GM19452 (cell line): ENCODE data around the gene MYO15A.
A peak's percentile ranks its signal among the peaks of the same experiment; 100 is the strongest.
"Not testable (repeated sequence)": the region's sequence is repeated elsewhere in the genome, so short reads cannot be mapped to it uniquely, and the experiment has no call there.

Experiments used
- ATAC-seq: cut with Tn5 transposase; IDR thresholded peaks from one replicate; pipeline ENCODE4 v1.9.1; 2021; ENCODE audit not compliant: unreplicated experiment

The MYO15A gene

DNA sequence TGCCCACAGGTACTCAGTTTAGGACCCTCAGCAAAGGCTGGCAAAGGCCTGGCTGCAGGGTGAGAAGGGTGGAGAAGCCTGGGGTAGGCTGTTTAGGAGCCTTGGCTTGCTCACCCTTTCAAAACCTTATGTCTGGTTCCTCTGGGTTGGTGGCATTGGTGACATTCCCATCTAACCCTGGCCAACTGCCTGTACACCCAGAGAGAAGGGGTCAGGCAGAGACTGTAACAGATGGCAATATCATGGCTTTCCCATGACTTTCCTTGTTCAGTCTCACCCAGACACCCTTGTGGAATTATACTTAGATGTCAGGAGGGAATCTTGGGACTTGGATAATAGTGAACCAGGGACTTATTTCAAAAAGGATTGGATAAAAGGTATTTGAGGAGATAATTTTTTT is 98.4 kb downstream of the MYO15A start:
- ATAC-seq = no peak

GRCh38 chr17:18208092-18208491 is 99.5 kb downstream of the MYO15A start:
- ATAC-seq = no peak

DNA sequence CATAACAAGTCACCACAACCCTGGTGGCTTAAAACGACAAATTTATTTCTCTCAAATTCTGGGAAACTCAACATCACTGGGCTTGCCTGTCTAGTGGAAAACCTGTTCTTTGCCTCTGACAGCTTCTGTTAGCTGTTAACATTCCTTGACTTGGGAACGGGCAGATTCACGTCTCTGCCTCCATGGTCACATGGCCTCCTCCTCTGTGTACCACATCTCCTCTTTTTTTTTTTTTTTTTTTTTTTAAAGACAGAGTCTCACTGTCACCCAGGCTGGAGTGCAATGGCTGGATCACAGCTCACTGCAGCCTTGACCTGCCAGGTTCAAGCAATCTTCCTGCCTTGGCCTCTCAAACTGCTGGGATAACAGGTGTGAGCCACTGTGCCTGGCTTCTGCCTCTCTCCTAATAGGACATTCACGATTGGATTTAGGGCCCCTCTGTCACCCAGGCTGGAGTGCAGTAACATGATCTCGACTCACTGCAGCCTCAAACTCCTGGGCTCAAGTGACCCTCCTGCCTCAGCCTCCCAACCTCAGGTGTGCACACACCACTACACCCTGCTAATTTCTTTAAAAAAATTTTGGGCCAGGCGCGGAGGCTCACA is 105.2 kb downstream of the MYO15A start:
- ATAC-seq = no peak

DNA sequence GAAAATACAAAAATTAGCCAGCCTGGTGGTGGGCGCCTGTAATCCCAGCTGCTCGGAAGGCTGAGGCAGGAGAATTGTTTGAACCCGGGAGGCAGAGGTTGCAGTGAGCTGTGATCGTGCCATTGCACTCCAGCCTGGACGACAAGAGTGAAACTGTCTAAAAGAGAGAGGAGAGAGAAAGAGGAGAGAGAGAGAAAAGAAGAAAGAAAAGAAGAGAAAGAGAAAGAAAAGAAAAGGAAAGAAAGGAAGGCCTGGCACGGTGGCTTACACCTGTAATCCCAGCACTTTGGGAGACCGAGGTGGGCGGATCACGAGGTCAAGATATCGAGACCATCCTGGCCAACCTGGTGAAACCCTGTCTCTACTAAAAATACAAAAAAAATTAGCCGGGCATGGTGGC is 108.3 kb downstream of the MYO15A start:
- not testable (repeated sequence) for ATAC-seq

DNA sequence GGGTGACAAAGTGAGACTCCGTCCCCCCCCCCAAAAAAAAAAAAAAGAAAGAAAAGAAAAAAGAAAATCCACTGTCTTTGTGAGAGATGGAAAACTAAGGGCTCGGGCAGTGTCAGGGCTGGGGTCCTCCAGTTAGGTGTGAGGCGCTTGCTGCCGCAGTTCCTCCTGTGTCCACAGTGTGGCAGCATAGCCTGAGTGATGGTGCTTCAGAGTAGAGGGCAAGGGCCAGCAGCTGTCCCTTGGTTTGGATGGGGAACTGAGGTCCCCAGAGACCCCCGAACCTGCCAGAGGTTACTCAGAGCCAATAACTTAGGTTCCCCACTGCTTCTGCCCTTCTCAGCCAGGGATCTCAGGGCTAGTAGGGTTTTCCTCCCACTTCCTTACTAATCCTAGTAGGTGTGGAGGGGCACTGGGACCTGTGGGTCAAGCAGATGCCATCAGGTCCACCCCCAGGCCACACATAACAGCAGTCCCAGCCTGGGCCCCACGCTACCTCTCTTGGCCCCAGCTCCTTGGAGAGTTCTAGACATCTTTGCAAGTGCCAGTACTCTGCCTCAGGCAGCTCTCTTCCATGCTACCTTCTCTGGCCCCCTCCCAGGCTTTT is 109.0 kb downstream of the MYO15A start:
- no peak for ATAC-seq

- ATAC-seq = no peak
Measured at GRCh38 chr17:18218756-18219415, 110.3 kb downstream of the MYO15A start.

DNA sequence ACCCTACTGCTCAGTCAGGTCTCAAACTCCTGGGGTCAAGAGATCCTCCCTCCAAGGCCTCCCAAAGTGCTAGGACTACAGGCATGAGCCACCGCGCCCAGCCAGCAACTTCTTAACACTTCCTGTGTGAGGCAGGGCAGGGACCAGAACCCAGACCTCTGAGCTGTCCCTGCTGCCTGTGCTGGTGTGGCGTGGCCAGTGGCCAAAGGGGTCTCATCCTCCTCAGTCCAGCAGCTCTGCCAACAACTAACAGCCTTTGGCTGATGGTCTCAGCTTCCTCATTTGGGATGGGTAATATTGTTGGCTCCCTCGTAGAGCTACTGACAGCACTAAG is 115.5 kb downstream of the MYO15A start:
- no peak for ATAC-seq

DNA sequence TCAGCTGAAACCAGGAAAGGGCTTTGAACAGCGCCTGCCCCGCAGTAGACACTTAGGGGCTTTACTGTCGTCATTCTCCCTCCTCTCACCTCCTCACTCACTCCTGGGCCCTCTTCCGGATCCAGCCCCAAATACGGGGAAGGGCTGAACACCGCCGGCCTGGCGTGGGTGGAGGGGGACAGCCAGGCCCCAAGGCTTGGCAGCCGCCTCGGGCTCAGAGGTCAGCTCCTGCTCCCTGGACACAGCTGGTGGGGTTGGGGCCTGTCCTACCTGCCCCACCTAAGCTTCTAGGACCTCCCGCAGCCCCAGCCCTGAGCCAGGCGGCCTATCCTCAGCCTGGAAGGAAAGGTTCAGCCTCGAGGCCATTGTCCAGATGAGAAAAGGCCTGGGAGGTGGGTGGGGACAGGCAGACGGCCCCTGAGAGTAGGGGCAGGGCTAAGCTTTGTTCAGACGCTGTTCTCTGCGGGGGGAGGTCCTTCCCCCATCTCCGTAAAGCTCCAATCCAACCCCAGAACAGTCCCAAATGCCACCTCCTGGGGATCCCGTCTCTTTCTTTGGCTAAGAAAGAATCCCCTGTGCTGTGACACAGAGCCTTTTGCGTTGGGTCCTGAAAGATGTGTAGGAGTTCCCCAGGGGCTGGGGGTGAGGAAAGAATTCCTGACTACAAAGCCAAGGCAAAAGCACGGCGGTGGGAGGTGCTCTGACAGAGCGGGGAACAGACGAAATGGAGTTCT is 116.0 kb downstream of the MYO15A start:
- ATAC-seq = no peak

DNA sequence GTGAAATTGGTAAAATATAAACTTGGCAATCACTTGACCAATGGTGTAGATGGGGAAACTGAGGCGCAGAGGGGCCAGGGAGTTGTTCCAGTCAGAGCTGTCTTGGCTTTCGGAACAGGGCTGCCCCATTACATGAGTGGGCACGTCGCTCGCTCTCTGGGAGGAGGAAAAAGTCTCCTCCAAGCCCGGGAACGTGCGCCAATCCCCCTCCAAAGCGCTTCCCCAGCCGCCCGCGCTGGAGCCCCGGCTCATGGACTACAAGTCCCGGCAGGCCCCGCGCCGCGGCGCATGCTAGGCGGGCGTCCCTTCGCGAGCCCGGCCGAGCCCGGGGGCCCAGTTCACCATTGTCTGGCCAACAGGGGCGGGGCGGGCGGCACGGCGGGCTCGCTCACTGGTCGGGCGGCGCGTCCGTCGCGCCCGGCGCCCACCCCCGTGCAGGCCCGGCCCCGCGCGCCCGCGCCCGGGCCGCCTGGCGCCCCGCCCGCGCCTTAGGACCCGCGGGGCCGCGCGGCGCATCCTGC is 116.6 kb downstream of the MYO15A start, which contains the start of gene LLGL1:
TSS of gene LLGL1 (plus strand) at position 515 of the 521 bp plus-strand sequence. CDS start 48 bp downstream, outside the sequence.
- ATAC-seq = peak; percentile 81

DNA sequence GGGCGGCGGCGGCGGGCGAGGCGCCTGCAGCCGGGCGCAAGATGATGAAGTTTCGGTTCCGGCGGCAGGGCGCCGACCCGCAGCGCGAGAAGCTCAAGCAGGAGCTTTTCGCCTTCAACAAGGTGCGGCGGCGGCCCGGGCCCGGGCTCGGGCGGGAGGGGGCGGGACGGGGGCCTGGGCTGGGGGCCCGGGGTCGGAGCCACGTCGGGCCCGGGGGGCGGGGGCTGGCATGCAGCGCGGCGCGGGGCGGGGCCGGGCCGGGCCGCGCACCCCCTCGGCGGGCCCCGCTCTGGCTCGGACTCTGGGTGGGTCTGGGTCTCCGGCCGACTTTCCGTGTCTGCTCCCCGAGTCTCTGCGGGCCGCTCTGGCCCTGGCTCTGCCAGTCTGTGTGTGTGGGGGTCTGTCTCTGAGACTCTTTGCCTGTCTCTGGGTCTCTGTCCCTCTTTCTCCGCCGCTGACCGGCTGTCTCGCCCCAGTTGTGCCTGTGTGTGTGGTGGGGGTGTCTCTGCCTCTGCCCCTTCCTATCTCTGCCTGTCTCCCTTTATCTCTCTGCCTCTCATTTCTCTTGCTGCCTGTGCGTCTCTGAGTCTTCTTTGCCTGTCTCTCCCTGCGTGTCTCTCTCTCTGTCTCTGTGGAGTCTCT is 117.2 kb downstream of the MYO15A start:
- ATAC-seq = peak; percentile 16

GRCh38 chr17:18226284-18226945 is 117.9 kb downstream of the MYO15A start:
- ATAC-seq = no peak

DNA sequence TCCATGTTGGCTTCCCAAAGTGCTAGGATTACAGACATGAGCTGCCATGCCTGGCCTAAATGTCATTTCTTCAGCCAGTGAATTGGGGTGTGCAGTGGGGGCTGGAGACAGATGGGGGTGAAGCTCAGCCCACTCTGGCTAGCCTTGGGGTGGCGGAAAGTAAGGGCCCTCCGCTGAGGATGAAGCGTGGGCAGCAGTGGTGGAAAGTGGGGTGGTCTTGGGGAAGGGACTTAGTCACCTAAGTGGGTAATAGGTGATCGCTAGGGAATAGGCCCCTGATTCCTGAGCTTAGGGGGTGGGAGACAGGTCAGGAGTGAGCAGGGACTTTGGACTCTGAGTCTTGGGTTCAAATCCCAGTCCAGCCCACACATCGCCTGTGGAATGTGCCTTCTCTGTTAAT is 119.1 kb downstream of the MYO15A start:
- ATAC-seq = no peak

DNA sequence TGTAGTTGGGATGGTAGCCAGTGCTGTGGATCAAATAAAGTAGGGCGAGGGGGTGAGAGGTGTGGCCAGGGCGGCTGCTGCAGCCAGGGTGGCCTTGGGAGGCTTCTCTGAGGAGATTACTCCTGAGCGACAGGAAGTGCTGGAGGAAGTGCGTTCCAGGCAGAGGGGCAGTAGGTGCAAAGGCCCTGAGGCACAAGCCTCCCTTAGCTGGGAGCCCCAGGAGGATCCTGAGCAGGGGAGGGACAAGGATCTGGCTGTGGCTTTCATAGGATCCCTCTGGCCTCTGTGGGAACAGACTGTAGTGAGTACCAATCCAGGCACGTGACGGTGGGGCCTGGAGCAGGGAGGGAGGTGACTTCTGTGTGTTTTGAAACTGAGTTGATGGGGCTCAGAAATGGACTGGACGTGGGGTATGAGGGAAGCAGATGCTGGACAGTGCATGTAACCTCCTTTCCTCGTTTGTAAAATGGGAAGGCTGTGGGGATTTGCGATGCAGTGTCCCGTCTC is 119.7 kb downstream of the MYO15A start:
- no peak for ATAC-seq

GRCh38 chr17:18229254-18229653 is 120.7 kb downstream of the MYO15A start:
- no peak for ATAC-seq
